Activated naive CD8-positive, alpha-beta T cell treated with anti-CD3 and anti-CD28 coated beads for 36 hours (primary cell): ENCODE results near the gene USP13. TPM values are rescaled to one million over a fixed set of nuclear protein-coding genes. Genes with fewer than 3 reads are reported as not detected.
"Not testable (repeated sequence)": the region's sequence is repeated elsewhere in the genome, so short reads cannot be mapped to it uniquely, and the experiment has no call there.

Source experiments
- DNase-seq: peaks from one replicate; pipeline ENCODE4 v3.0.0; 2021
- H3K27ac Mint-ChIP-seq: one replicate; pipeline ENCODE4 v1.8.0; 2022; ENCODE audit warnings: mild to moderate bottlenecking, moderate library complexity, mixed read lengths
- H3K27me3 Mint-ChIP-seq: one replicate; pipeline ENCODE4 v1.8.0; 2022; ENCODE audit warnings: mild to moderate bottlenecking, mixed read lengths
- H3K36me3 Mint-ChIP-seq: one replicate; pipeline ENCODE4 v1.8.0; 2021; ENCODE audit warnings: mild to moderate bottlenecking, mixed read lengths
- H3K4me1 Mint-ChIP-seq: one replicate; pipeline ENCODE4 v1.8.0; 2021; ENCODE audit warnings: mixed read lengths
- H3K4me3 Mint-ChIP-seq: one replicate; pipeline ENCODE4 v1.8.0; 2022; ENCODE audit warnings: mild to moderate bottlenecking, moderate library complexity, mixed read lengths
- H3K9me3 Mint-ChIP-seq: one replicate; pipeline ENCODE4 v1.8.0; 2022; ENCODE audit warnings: mixed read lengths
- total RNA-seq, 2 experiments: library from RNA; stranded (reverse); gene quantifications; one replicate each; pipeline ENCODE4 v1.2.3, GENCODE V29; 2021

Gene USP13
- total RNA-seq, 2 experiments from 2014 or later, result 11.6 to 11.9 TPM

DNA sequence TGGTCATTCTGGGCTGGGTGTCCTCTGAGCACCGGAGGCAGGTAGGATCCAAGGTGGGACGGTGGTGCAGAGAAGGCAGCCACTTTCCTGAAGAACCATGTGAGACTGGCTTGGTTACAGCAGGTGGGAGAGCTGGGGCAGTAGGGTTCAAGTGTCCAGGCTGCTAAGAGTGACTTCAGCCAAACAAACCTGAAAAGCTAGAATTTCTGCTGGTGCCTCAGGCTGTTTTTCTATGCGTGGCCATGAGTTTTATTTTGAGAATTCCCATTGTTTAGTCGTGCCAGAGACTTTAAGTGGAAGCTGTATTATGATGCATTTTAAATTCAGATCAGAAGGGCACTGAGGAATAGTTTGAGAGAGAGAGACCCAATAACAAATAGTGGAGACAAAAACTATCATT lies 20.1 kb downstream of the USP13 start:
- Mint-ChIP-seq H3K9me3 (no peaks in the 10 kb centered on the region), H3K27ac (no peak overlapping the region), H3K4me1 (peaks cover 5% of the 10 kb centered on the region), H3K4me3 (no peak overlapping the region), H3K36me3 (peaks cover 6% of the 10 kb centered on the region), H3K27me3 (no peaks in the 10 kb centered on the region)
- DNase-seq, result no peak

DNA sequence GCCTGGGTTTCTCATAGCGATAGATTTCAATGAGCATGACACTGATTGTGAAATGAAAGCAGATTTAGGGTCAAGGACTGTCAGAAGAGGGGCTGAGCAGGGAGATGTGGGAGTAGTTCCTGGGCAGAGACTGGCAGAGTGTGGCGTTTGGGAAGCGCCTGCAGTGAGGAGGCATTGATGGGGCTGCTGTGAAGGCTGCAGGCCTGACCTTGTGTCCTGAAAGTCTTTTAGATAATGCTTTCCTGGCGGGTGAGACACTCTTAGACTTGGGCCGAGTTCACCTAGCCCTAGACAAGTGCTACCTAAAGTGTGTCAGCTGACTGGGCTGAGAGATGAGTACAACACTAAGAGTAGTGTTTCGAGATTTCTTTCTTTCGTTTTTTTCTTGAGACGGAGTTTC lies 20.7 kb downstream of the USP13 start:
- no peak overlapping the region for H3K27ac Mint-ChIP-seq

DNA sequence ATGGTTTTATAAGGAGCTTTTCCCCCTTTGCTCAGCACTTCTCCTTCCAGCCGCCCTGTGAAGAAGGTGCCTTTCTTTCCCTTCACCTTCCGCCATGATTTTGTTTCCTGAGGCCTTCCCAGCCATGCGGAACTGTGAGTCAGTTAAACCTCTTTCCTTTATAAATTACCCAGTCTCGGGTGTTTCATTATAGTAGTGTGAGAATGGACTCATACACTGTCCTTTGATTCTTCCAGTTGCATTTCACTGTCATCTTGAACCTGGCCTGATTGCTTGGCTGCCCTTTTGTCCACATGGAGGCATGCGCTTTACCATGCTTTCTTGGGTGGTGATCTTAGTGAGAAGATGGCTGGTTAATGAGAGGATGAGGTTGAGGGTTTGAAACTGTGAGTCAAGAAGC lies 23.2 kb downstream of the USP13 start:
- Mint-ChIP-seq H3K4me3 (no peak overlapping the region), H3K27me3 (no peaks in the 10 kb centered on the region), H3K9me3 (no peaks in the 10 kb centered on the region), H3K36me3 (peaks cover 4% of the 10 kb centered on the region), H3K27ac (no peak overlapping the region), H3K4me1 (peaks cover 5% of the 10 kb centered on the region)
- no peak for DNase-seq

More for the DNA sequence above, 20.7 kb downstream of the USP13 start:
- no peaks in the 10 kb centered on the region for H3K27me3 Mint-ChIP-seq
- peaks cover 6% of the 10 kb centered on the region for H3K36me3 Mint-ChIP-seq
- H3K4me1 Mint-ChIP-seq, result peaks cover 5% of the 10 kb centered on the region
- H3K9me3 Mint-ChIP-seq, result no peaks in the 10 kb centered on the region
- DNase-seq, result no peak
- no peak overlapping the region for H3K4me3 Mint-ChIP-seq

DNA sequence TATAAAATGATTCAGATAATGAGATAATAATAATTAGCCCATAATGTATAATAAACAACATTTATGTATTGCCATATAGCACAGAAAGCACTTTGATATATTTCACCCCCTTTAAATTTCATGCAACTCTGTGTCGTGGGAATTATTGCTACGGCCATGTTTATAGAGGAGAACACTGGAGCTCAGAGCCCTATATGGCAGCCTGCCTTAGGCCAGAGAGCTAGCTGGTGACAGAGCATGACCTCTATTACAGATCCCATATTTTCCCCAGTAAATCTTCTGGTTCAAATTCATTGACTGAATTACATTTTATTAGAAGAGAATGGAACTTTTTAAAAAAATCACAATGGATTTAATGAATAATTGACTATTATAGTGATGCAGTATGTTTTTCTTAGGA lies 25.0 kb downstream of the USP13 start:
- peaks cover 2% of the 10 kb centered on the region for H3K36me3 Mint-ChIP-seq

DNA sequence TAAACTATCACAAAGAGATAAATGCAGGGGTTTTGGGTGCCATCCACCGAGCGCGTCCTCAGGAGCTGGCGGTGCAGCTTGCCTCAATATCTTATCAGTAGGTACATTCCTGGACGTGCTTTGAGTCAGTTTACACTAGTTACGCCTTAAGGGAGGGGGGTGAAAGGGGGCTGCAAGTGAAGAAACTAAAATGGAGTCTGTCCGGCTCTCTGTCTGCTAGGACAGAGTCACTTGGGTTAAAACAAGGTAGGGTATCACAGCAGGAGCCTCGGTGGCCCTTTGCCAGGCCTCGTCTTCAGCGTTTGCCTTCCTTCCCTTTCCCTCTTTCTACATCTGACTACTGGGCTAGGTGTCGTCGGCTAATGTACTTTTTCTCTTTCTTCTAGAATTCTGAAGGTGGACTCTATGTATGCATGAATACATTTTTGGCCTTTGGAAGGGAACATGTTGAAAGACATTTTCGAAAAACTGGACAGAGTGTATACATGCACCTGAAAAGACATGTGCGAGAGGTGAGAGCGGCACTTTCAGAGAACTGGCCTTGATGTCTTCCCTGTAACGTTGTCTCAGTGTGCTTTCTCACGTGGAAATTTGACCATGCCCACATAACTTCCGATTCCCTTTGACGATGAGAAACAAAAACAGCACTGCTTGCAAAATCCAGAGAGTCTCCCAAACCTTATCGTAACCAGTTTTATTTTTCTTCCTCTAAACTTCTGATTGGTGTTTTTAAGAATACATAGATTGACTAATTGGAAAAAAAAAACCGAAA lies 28.8 kb downstream of the USP13 start:
- Mint-ChIP-seq H3K4me1 (no peaks in the 10 kb centered on the region), H3K9me3 (no peaks in the 10 kb centered on the region), H3K27ac (no peak overlapping the region), H3K36me3 (peaks cover 11% of the 10 kb centered on the region), H3K4me3 (no peak overlapping the region), H3K27me3 (no peaks in the 10 kb centered on the region)
- no peak for DNase-seq

More for the DNA sequence above, 25.0 kb downstream of the USP13 start:
- no peak for DNase-seq
- peaks cover 5% of the 10 kb centered on the region for H3K4me1 Mint-ChIP-seq
- no peak overlapping the region for H3K27ac Mint-ChIP-seq
- no peaks in the 10 kb centered on the region for H3K27me3 Mint-ChIP-seq
- H3K9me3 Mint-ChIP-seq, result no peaks in the 10 kb centered on the region
- H3K4me3 Mint-ChIP-seq, result no peak overlapping the region

DNA sequence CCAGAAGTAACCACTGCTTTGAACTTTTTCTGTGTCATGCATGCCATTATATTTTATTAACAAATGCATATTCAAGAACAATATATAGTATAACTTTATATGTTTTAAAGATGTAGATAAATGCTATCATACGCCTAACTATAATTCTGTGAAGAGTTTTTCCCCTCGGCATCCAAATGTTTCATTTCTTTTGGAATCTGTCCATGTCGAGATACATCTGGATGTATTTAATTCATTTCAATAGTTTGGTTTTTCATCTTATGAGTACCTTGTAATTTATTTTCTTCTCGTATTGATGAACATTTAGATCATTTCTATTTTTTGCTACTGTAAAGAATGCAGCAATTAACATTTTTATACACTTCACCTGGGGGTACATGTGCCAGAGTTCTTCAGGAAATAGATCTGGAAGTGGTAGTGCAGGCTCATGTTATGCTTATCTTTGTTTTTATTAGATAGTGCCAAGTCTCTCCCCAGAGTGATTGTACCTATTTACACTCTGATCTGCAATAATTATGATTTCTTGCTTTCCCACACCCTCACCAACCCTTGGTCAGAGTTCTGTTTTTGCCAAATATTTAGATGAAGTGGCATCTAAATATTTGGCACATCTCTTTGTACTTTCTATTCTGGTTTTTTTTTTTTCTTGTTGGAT lies 29.7 kb downstream of the USP13 start:
- no peak overlapping the region for H3K4me3 Mint-ChIP-seq
- DNase-seq, result no peak
- peaks cover 11% of the 10 kb centered on the region for H3K36me3 Mint-ChIP-seq
- no peaks in the 10 kb centered on the region for H3K27me3 Mint-ChIP-seq
- no peak overlapping the region for H3K27ac Mint-ChIP-seq
- H3K4me1 Mint-ChIP-seq, result no peaks in the 10 kb centered on the region
- no peaks in the 10 kb centered on the region for H3K9me3 Mint-ChIP-seq

DNA sequence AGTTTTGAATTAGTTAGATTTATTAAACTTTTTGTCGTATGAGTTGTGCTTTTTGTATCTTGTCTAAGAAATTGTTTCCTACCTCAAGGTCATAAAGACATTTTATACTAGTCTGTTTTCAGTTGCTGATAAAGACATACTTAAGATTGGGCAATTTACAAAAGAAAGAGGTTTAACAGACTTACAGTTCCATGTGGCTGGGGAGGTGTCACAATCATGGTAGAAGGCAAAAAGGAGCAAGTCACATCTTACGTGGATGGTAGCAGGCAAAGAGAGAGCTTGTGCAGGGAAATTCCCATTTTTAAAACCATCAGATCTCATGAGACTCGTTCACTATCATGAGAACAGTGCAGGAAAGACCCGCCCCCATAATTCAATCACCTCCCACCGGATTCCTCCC lies 30.4 kb downstream of the USP13 start:
- H3K4me3 Mint-ChIP-seq, H3K4me1 Mint-ChIP-seq: not testable (repeated sequence)

DNA sequence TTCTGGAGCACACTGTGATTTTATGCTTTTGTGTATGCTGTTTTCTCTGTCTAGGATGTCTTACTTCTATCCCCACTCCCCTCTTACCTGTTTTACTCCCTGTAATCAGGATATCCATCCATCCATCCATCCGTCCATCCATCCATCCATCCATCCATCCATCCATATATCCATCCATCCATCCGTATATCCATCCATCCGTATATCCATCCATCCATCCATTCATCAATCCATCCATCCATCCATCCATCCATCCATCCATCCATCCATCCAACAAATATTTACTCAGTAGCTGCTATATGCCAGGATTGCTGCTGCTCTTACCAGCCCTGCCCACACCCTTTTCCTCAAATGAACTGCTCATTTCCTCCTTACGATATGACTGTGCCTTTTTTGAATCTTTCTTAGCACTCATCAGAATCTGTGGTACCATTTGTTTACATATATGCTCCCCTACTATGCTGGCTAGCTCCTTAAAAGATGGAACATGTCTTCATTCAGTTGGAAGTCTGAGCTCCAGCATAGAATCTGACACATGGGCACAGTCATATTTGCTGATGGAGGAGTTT lies 35.2 kb downstream of the USP13 start:
- no peak overlapping the region for H3K4me3 Mint-ChIP-seq
- H3K27me3 Mint-ChIP-seq, result no peaks in the 10 kb centered on the region
- H3K27ac Mint-ChIP-seq, result no peak overlapping the region
- peaks cover 16% of the 10 kb centered on the region for H3K36me3 Mint-ChIP-seq
- no peak for DNase-seq
- H3K9me3 Mint-ChIP-seq, result no peaks in the 10 kb centered on the region
- H3K4me1 Mint-ChIP-seq, result no peaks in the 10 kb centered on the region

More for the DNA sequence above, 30.4 kb downstream of the USP13 start:
- H3K27me3 Mint-ChIP-seq, H3K27ac Mint-ChIP-seq, DNase-seq, H3K9me3 Mint-ChIP-seq: not testable (repeated sequence)
- H3K36me3 Mint-ChIP-seq, result peaks cover 11% of the 10 kb centered on the region

DNA sequence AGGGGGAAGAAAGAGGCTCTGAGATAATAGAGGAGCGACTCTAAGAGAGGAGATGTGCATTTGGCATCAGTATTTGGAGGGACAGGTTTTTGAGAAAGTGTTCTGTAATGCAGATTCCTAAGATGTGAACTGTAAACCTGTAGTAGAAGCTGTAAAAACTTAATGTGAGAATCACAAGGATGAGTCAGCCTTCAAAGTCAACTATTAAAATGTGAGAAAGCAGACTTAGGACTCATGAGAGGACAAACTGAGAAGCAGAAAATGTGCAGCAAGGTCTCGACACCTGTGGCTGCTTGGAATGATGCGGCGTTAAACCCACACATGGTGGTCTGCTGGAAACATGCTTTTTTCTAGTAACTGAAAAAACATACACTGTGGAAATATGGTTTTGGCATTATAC lies 36.0 kb downstream of the USP13 start:
- Mint-ChIP-seq H3K4me3 (no peak overlapping the region), H3K27me3 (no peaks in the 10 kb centered on the region), H3K27ac (no peak overlapping the region), H3K9me3 (no peaks in the 10 kb centered on the region), H3K4me1 (no peaks in the 10 kb centered on the region), H3K36me3 (peaks cover 15% of the 10 kb centered on the region)
- DNase-seq, result no peak

DNA sequence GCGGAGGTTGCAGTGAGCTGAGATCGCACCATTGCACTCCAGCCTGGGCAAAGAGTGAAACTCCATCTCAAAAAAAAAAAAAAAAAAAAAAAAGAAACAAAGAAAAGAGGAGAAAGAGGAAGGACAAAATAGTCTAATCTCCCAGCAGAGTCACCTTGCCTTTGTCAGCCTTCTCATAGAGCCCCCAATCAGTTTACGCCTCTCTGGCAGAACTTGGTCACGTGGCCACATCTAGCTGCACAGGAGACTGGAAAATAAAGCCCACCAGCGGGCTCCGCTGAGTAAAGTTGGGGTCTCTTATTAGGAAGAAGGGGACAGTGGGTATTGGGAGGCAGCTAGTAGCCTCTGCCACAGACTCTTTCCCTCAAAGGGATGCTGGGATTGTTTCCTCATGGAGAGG lies 41.9 kb downstream of the USP13 start:
- H3K27ac Mint-ChIP-seq, result no peak overlapping the region
- H3K36me3 Mint-ChIP-seq, result peaks cover 12% of the 10 kb centered on the region
- H3K4me3 Mint-ChIP-seq, result no peak overlapping the region
- DNase-seq, result no peak
- H3K9me3 Mint-ChIP-seq, result no peaks in the 10 kb centered on the region
- H3K27me3 Mint-ChIP-seq, result no peaks in the 10 kb centered on the region
- peaks cover 2% of the 10 kb centered on the region for H3K4me1 Mint-ChIP-seq

DNA sequence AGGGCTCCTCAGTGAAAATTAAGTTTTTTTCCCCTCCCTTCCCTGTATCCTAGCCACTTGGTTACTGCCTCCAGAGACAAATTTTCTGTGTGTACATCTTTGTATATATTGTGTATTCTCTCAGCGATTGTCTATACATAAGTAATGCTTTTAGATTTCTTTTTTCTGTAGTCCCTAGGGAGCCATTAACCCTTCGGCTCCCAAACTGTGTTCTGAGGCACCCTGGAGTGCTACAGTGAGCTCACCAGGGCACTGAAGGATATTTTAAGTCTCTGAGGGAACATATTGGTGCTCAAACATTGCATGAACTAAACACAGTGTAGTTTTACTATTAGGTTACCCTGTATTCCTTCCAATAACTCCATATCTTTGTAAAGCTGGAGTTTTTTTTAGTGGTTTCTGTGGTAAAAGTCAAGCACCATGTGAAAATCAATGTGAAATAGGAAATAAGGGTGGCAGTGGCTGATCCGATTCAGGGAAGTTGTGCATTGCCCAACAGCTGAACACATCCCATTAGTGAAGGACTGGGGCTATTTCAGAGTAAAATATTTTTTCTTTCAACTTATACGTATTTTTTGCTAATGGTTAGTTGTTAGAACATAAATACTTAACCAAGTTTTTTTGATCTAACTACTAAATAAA lies 43.0 kb downstream of the USP13 start:
- no peak for DNase-seq
- Mint-ChIP-seq H3K4me1 (peaks cover 3% of the 10 kb centered on the region), H3K4me3 (no peak overlapping the region), H3K27ac (no peak overlapping the region), H3K36me3 (peaks cover 12% of the 10 kb centered on the region), H3K27me3 (no peaks in the 10 kb centered on the region), H3K9me3 (no peaks in the 10 kb centered on the region)

DNA sequence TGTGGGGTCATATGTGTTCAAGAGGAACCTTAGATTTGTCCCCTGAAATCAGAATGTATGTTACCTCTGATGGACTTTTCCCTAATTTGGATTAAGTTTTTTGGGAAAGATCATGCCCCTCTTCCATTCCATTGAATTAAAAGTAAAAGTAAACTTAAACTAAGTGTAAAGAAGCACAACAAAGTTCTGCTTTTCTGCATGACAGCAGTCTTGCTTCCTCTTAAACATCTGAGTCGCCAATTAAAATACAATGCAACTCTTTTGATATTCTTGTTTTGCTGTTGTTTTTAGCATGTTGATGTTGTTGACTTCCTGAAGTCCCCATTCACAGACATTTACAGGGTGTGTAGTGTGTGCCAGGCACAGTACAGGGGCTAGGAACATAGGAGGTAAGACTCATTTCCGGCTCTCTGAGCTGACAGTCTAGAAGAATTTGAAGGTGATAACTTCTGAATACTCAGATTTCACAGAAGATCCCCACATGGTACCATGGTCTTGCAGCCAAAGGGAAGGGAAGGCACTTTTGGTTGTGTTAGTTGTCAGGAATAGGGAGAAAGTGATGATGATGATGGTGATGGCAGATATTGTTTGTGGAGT lies 45.0 kb downstream of the USP13 start:
- no peaks in the 10 kb centered on the region for H3K27me3 Mint-ChIP-seq
- no peak for DNase-seq
- H3K9me3 Mint-ChIP-seq, result no peaks in the 10 kb centered on the region
- H3K4me1 Mint-ChIP-seq, result peaks cover 4% of the 10 kb centered on the region
- H3K36me3 Mint-ChIP-seq, result peaks cover 11% of the 10 kb centered on the region
- H3K27ac Mint-ChIP-seq, result no peak overlapping the region
- H3K4me3 Mint-ChIP-seq, result no peak overlapping the region

DNA sequence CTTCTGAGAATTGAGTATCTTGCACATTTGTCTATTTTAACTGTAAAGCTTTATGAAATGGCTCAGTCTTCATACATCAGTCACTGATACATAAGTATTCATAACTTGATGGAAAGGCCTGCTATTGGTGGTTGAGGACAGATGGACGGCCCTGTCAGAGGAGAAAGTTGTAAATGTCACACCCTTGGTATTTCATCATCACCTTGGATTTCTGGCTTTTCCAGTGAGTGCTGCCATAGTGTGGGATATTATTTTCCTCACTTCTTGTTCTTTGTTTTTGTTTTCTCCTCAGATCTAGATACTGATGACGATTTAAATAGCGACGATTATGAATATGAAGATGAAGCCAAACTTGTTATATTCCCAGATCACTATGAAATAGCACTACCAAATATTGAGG lies 47.9 kb downstream of the USP13 start:
- no peaks in the 10 kb centered on the region for H3K9me3 Mint-ChIP-seq
- peaks cover 3% of the 10 kb centered on the region for H3K36me3 Mint-ChIP-seq
- no peak for DNase-seq
- H3K27me3 Mint-ChIP-seq, result no peaks in the 10 kb centered on the region
- H3K4me3 Mint-ChIP-seq, result no peak overlapping the region
- no peak overlapping the region for H3K27ac Mint-ChIP-seq
- peaks cover 2% of the 10 kb centered on the region for H3K4me1 Mint-ChIP-seq

DNA sequence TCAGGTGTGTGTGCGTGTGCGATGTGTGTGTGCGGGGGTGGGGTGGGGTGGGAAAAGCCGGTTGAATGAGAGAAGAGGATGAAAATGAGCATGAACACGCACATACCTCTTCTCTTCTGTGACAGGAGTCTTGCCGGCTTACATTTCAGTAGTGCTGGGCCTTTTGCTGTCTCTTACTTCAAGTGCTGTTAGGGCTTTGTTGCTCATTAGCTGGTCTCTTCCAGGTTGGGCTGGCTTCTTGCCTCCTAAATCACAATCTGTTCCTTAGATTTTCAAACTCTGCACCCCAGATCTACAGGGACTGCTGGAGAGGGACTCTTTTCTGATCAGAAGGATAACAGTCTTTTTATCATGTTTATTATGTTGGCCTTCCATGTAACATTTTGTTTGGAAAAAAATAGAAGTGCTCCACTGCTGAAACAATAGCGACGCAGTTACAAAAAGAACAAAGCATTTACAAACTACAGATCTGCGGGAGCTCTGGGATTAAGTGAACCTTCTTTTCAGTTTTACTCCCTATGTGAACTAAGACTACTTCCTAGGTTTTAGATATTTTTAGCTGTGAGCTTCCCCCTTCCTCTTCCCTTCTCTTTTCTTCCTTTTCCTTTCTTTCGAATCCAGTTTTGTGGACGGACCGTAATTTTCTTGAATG lies 48.5 kb downstream of the USP13 start:
- Mint-ChIP-seq H3K9me3 (no peaks in the 10 kb centered on the region), H3K4me3 (no peak overlapping the region), H3K27me3 (no peaks in the 10 kb centered on the region), H3K27ac (no peak overlapping the region), H3K36me3 (peaks cover 3% of the 10 kb centered on the region), H3K4me1 (peaks cover 2% of the 10 kb centered on the region)
- no peak for DNase-seq
